IMR-90 (cell line): ENCODE results near the gene PRR12. TPM values are rescaled to one million over a fixed set of nuclear protein-coding genes. Genes with fewer than 3 reads are reported as not detected.
"Not testable (repeated sequence)": the region's sequence is repeated elsewhere in the genome, so short reads cannot be mapped to it uniquely, and the experiment has no call there.

Source experiments
- ATAC-seq: fragments of 200-7000 bp; cut with Tn5 transposase; 2 replicates; pipeline ENCODE4 v1.9.1; 2020; ENCODE audit warnings: low read depth, mild to moderate bottlenecking, moderate library complexity
- BruUV-seq: library from RNA; stranded (reverse); fragments of 400-500 nt; replicated peaks from 2 replicates; lab custom pipeline; 2021; lab: Mats Ljungman, UMichigan
- CTCF ChIA-PET: fragments of 300-600 bp; formaldehyde crosslinking; extraction: SDS; loops from one replicate; lab custom pipeline; 2021; ENCODE audit warnings: antibody characterized with exemption; lab: Yijun Ruan, JAX
- POLR2A ChIA-PET: fragments of 300-600 bp; sonication (Branson Sonifier 250); formaldehyde crosslinking; loops from one replicate; lab custom pipeline; 2022; ENCODE audit warnings: antibody characterized with exemption; ENCODE audit not compliant: unreplicated experiment; lab: Charles Lee
- DNase-seq: peaks from one replicate; pipeline ENCODE4 v3.0.0; 2013
- H2AFZ ChIP-seq: replicated peaks from 2 replicates; pipeline ENCODE3; 2013; ENCODE audit warnings: low read length, mild to moderate bottlenecking; ENCODE audit not compliant: poor library complexity
- H2AK5ac ChIP-seq: 2 replicates; pipeline ENCODE4 v1.6.1; 2013; ENCODE audit warnings: low read depth, low read length, inconsistent platforms
- H2AK9ac ChIP-seq: replicated peaks from 2 replicates; pipeline ENCODE3; 2013; ENCODE audit warnings: mild to moderate bottlenecking, low read depth, low read length, moderate library complexity; ENCODE audit not compliant: poor library complexity
- H2BK120ac ChIP-seq: 2 replicates; pipeline ENCODE4 v1.6.1; 2013; ENCODE audit warnings: low read depth, low read length, inconsistent platforms
- H2BK15ac ChIP-seq: 3 replicates; pipeline ENCODE4 v1.6.1; 2013; ENCODE audit warnings: low read depth, low read length, inconsistent platforms
- H2BK20ac ChIP-seq: 2 replicates; pipeline ENCODE4 v1.6.1; 2013; ENCODE audit warnings: low read depth, mild to moderate bottlenecking, inconsistent platforms, low read length, moderate library complexity
- H2BK5ac ChIP-seq: 2 replicates; pipeline ENCODE4 v1.6.1; 2013; ENCODE audit warnings: mild to moderate bottlenecking, low read depth, low read length, inconsistent platforms; ENCODE audit not compliant: poor library complexity, severe bottlenecking
- H3K14ac ChIP-seq: replicated peaks from 2 replicates; pipeline ENCODE4 v1.6.1; 2013; ENCODE audit warnings: low read depth, low read length, inconsistent platforms
- H3K18ac ChIP-seq: 2 replicates; pipeline ENCODE4 v1.6.1; 2013; ENCODE audit warnings: low read depth, low read length, control low read depth
- H3K23ac ChIP-seq: 2 replicates; pipeline ENCODE4 v1.6.1; 2013; ENCODE audit warnings: low read depth, low read length, inconsistent platforms
- H3K27ac ChIP-seq: 2 replicates; pipeline ENCODE4 v1.5.1; 2013; ENCODE audit warnings: mild to moderate bottlenecking, control low read depth, low read length; ENCODE audit not compliant: insufficient read depth
- H3K27me3 ChIP-seq: 2 replicates; pipeline ENCODE4 v1.6.1; 2013; ENCODE audit warnings: low read length; ENCODE audit not compliant: control insufficient read depth, insufficient read depth
- H3K36me3 ChIP-seq: 2 replicates; pipeline ENCODE4 v1.6.1; 2013; ENCODE audit warnings: low read length, mixed read lengths; ENCODE audit not compliant: control insufficient read depth, insufficient read depth
- H3K4ac ChIP-seq: 2 replicates; pipeline ENCODE4 v1.6.1; 2013; ENCODE audit warnings: low read depth, low read length, inconsistent platforms
- H3K4me1 ChIP-seq: 2 replicates; pipeline ENCODE4 v1.6.1; 2013; ENCODE audit warnings: low read length, mixed read lengths; ENCODE audit not compliant: control insufficient read depth, insufficient read depth
- H3K4me2 ChIP-seq: 2 replicates; pipeline ENCODE4 v1.6.1; 2013; ENCODE audit warnings: low read depth, mild to moderate bottlenecking, control low read depth, low read length, moderate library complexity
- H3K4me3 ChIP-seq: 2 replicates; pipeline ENCODE4 v1.5.1; 2013; ENCODE audit warnings: low read depth, mild to moderate bottlenecking, control low read depth, low read length, moderate library complexity; ENCODE audit not compliant: insufficient read depth
- H3K56ac ChIP-seq: 2 replicates; pipeline ENCODE4 v1.6.1; 2013; ENCODE audit warnings: low read length, inconsistent platforms; ENCODE audit not compliant: insufficient read depth; ENCODE audit errors: extremely low read depth
- H3K79me1 ChIP-seq, 2 experiments: 2 replicates each; pipeline ENCODE4 v1.6.1; 2013; ENCODE audit warnings: low read length in 2 of 2, inconsistent platforms in 1 of 2, low read depth in 1 of 2
- H3K9ac ChIP-seq: 2 replicates; pipeline ENCODE4 v1.6.1; 2013; ENCODE audit warnings: low read depth, low read length, control low read depth
- H3K9me1 ChIP-seq: 2 replicates; pipeline ENCODE4 v1.6.1; 2013; ENCODE audit warnings: low read length, inconsistent platforms; ENCODE audit not compliant: insufficient read depth
- H3K9me3 ChIP-seq: 2 replicates; pipeline ENCODE4 v1.6.1; 2013; ENCODE audit warnings: low read length; ENCODE audit not compliant: control insufficient read depth, insufficient read depth
- H4K20me1 ChIP-seq: 2 replicates; pipeline ENCODE4 v1.6.1; 2013; ENCODE audit warnings: low read length, inconsistent platforms; ENCODE audit not compliant: insufficient read depth
- H4K5ac ChIP-seq: 2 replicates; pipeline ENCODE4 v1.6.1; 2013; ENCODE audit warnings: mild to moderate bottlenecking, low read depth, low read length, control low read depth
- H4K8ac ChIP-seq, 2 experiments: 2 replicates each; pipeline ENCODE4 v1.6.1; 2013; ENCODE audit warnings: low read depth in 2 of 2, low read length in 2 of 2, control low read depth in 1 of 2, inconsistent platforms in 1 of 2
- H4K91ac ChIP-seq: 2 replicates; pipeline ENCODE4 v1.6.1; 2013; ENCODE audit warnings: low read depth, low read length, inconsistent platforms; ENCODE audit not compliant: insufficient read depth
- WGBS, 2 experiments: methylation state at CpG; one replicate each; pipeline versions ENCODE4 v1.1.5 to v1.1.7; 2013; ENCODE audit warnings: missing lambda C conversion rate in 2 of 2; ENCODE audit not compliant: insufficient read length in 1 of 2; ENCODE audit errors: extremely low coverage in 2 of 2; 5-methylcytosine and 5-hydroxymethylcytosine counted together
- dilution Hi-C: fragments of 300-500 bp; cut with HindIII; formaldehyde crosslinking; loops from one replicate; pipeline ENCODE4 v1.14.3; 2018; ENCODE audit warnings: low sequenced_read_pairs; ENCODE audit not compliant: unreplicated experiment
- in situ Hi-C: fragments of 300-500 bp; cut with MboI; formaldehyde crosslinking; loops from 3 replicates; pipeline ENCODE4 v1.14.3; 2019; ENCODE audit warnings: low sequenced_read_pairs, inconsistent platforms, mixed read lengths
- intact Hi-C: fragments of 100-400 bp; cut with micrococcal nuclease; formaldehyde crosslinking; loops from 2 replicates; pipeline ENCODE4 v1.10.0; 2022
- polyA plus RNA-seq, 3 experiments: library from polyadenylated mRNA; depleted of rRNA; stranded (reverse); fragments of >200 nt; gene quantifications; 2 replicates each; pipeline ENCODE4 v1.2.3, GENCODE V29; 2012; ENCODE audit warnings: low replicate concordance in 1 of 3
- total RNA-seq: library from RNA; depleted of rRNA; stranded (reverse); fragments of >200 nt; gene quantifications from 2 replicates; pipeline ENCODE4 v1.2.3, GENCODE V29; 2012

PRR12 gene
- total and polyA plus RNA-seq, 2 of the 4 experiments (the other 2 are of a cell fraction): 0.36 to 4.1 TPM

GRCh38 chr19:49633273-49633672 lies 42.3 kb downstream of the PRR12 start:
- H3K18ac ChIP-seq, H3K4me2 ChIP-seq, H4K5ac ChIP-seq, H3K9ac ChIP-seq, intact Hi-C loops, H3K27me3 ChIP-seq, H4K20me1 ChIP-seq, H2BK5ac ChIP-seq, H4K8ac ChIP-seq, H3K14ac ChIP-seq, H3K23ac ChIP-seq, H3K9me1 ChIP-seq, H2BK120ac ChIP-seq, H3K4me1 ChIP-seq, BruUV-seq, ATAC-seq, H2AFZ ChIP-seq, H3K56ac ChIP-seq, H3K4ac ChIP-seq, H4K91ac ChIP-seq, CTCF ChIA-PET, H3K9me3 ChIP-seq, H2AK5ac ChIP-seq, H2BK15ac ChIP-seq, dilution Hi-C loops, POLR2A ChIA-PET, DNase-seq, H2BK20ac ChIP-seq, in situ Hi-C loops, H3K27ac ChIP-seq, H3K4me3 ChIP-seq: not testable (repeated sequence)
- 95% methylated on average over 6 of the region's 9 CpGs; no CpG with 5 or more reads in 1 of the 2 experiments for WGBS, 2 experiments
- peaks cover 3 to 40% of the 10 kb centered on the region in 2 experiments; a peak in 2 of 4 replicates for H3K79me1 ChIP-seq
- H2AK9ac ChIP-seq: peak overlapping the region; percentile 3
- peaks cover 17% of the 10 kb centered on the region for H3K36me3 ChIP-seq
